ENCODE measurements around the gene CRISPLD2. TPM values are rescaled to one million over a fixed set of nuclear protein-coding genes. Genes with fewer than 3 reads are reported as not detected.

Gene CRISPLD2
- total RNA-seq, 4 donors from 2014 or later, result 54.9 to 109 (median 63.4) TPM

DNA sequence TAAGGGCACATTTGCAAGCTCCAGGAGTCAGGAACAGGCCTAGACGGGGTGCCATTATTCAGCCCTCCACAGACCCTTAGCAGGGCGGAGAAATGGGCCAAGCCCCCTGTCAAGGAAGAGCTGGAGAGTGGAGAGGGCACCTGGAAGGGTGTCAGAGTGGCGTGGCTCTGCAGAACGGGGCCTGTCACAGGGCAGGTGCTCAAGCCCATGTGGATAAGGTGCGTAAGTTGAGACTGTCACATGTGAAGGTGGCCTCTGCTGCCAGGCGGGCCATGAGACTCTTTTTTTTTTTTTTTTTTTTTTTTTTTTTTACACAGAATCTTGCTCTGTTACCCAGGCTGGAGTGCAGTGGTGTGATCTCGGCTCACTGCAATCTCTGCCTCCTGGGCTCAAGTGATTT is 12.0 kb upstream of the CRISPLD2 start:
- Histone ChIP-seq H3K4me1 (peaks cover 9% of the 10 kb centered on the region), H3K9me3 (no peaks in the 10 kb centered on the region), H3K27me3 (no peaks in the 10 kb centered on the region), H3K27ac (no peak overlapping the region), H3K36me3 (no peaks in the 10 kb centered on the region), H3K4me3 (no peak overlapping the region)
- no peak for DNase-seq (ENCODE audit: low spot score in 2 of 2)
- 92% methylated on average over 7 of the region's 7 CpGs for WGBS
- TF ChIP-seq EP300 (IDR thresholded peaks at IDR 0.05) (no peak), POLR2A (IDR thresholded peaks at IDR 0.05) (no peak), POLR2AphosphoS5 (IDR thresholded peaks at IDR 0.05) (no peak)
- TF ChIP-seq, protein P1, sequence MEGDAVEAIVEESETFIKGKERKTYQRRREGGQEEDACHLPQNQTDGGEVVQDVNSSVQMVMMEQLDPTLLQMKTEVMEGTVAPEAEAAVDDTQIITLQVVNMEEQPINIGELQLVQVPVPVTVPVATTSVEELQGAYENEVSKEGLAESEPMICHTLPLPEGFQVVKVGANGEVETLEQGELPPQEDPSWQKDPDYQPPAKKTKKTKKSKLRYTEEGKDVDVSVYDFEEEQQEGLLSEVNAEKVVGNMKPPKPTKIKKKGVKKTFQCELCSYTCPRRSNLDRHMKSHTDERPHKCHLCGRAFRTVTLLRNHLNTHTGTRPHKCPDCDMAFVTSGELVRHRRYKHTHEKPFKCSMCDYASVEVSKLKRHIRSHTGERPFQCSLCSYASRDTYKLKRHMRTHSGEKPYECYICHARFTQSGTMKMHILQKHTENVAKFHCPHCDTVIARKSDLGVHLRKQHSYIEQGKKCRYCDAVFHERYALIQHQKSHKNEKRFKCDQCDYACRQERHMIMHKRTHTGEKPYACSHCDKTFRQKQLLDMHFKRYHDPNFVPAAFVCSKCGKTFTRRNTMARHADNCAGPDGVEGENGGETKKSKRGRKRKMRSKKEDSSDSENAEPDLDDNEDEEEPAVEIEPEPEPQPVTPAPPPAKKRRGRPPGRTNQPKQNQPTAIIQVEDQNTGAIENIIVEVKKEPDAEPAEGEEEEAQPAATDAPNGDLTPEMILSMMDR (IDR thresholded peaks at IDR 0.05), result no peak

DNA sequence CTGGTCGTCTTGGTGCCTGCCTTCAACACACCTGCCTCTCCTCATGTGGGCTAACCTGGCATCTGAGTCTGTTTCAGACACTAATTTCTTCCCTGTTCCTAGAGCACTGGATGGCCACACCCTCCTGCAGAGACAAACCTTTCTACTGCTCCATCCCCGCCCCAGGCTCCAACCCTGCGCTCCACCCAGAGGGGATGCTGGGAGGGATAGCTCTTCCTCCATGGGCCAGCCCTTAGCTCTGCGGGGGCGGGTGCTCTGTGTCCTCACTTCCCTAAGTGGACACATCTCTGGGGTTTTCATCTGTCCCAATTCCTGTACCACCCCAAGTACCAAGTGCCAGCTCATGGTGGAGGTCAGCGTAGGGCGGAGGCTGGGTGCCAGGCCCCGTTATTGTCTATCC is 11.0 kb upstream of the CRISPLD2 start:
- Histone ChIP-seq H3K4me1 (peaks cover 9% of the 10 kb centered on the region), H3K27ac (no peak overlapping the region), H3K4me3 (no peak overlapping the region), H3K9me3 (no peaks in the 10 kb centered on the region), H3K36me3 (no peaks in the 10 kb centered on the region), H3K27me3 (no peaks in the 10 kb centered on the region)
- WGBS, result 89% methylated on average over 8 of the region's 8 CpGs
- TF ChIP-seq, protein P1 (IDR thresholded peaks at IDR 0.05), result no peak
- TF ChIP-seq EP300 (IDR thresholded peaks at IDR 0.05) (no peak), POLR2A (IDR thresholded peaks at IDR 0.05) (no peak)
- no peak for DNase-seq (ENCODE audit: low spot score in 2 of 2)

DNA sequence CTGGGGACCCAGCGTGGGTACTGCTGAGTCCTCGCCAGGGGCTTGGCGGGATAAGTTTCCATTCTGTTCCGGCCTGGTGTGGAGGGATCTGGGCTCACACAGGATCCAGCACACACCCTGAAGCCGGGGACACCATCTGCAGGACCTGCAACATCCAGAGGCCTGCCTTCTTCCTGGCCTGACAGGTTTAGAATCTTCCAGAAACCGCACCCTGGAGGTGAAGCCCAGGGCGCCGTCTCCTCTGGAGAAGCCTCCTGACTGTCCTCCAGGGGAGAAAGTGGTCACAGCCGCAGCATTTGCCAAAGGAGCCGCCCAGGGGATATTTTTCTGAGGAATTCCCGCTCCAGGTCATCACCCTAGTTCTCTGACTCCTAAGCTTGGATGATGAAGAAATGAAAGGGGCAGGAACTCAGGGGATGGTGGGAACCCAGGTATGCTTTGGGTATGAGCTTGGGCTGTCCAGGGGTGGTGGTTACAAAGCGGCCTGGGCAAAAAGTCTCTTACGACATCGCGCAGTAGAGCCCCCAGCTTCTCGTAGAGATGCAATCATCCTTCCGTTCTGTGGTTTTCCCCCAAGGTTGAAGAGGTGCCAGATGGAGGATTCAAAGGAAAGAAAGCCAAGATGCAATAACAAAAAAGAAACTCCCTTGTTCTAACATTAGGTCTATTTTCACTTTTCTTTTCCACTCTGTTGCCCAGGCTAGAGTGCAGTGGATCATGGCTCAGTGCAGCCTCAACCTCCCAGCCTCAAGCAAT is 9.1 kb upstream of the CRISPLD2 start:
- H3K36me3 ChIP-seq, result no peaks in the 10 kb centered on the region
- no peaks in the 10 kb centered on the region for H3K27me3 ChIP-seq
- no peak for DNase-seq (ENCODE audit: low spot score in 2 of 2)
- H3K4me1 ChIP-seq, result peaks cover 9% of the 10 kb centered on the region
- WGBS, result 56% methylated on average over 12 of the region's 17 CpGs
- H3K4me3 ChIP-seq, result no peak overlapping the region
- no peak for TF ChIP-seq POLR2A (IDR thresholded peaks at IDR 0.05)
- no peak for TF ChIP-seq EP300 (IDR thresholded peaks at IDR 0.05)
- TF ChIP-seq, protein P1 (IDR thresholded peaks at IDR 0.05), result no peak
- TF ChIP-seq POLR2AphosphoS5 (IDR thresholded peaks at IDR 0.05), result no peak
- H3K9me3 ChIP-seq, result no peaks in the 10 kb centered on the region
- no peak overlapping the region for H3K27ac ChIP-seq

GRCh38 chr16:84811529-84811928 is 8.3 kb upstream of the CRISPLD2 start:
- DNase-seq (ENCODE audit: low spot score in 2 of 2), result no peak
- no peak for TF ChIP-seq POLR2AphosphoS5 (IDR thresholded peaks at IDR 0.05)
- TF ChIP-seq, protein P1 (IDR thresholded peaks at IDR 0.05), result no peak
- no peak overlapping the region for H3K4me3 ChIP-seq
- H3K27ac ChIP-seq, result no peak overlapping the region
- no peaks in the 10 kb centered on the region for H3K36me3 ChIP-seq
- H3K9me3 ChIP-seq, result no peaks in the 10 kb centered on the region
- peaks cover 7% of the 10 kb centered on the region for H3K4me1 ChIP-seq
- H3K27me3 ChIP-seq, result no peaks in the 10 kb centered on the region
- WGBS, result 100% methylated on average over 2 of the region's 2 CpGs

GRCh38 chr16:84813141-84813934 is 6.4 kb upstream of the CRISPLD2 start:
- TF ChIP-seq POLR2A (IDR thresholded peaks at IDR 0.05) (no peak), POLR2AphosphoS5 (IDR thresholded peaks at IDR 0.05) (no peak), EP300 (IDR thresholded peaks at IDR 0.05) (no peak)
- TF ChIP-seq, protein P1 (IDR thresholded peaks at IDR 0.05), result no peak
- Histone ChIP-seq H3K4me3 (no peak overlapping the region), H3K27ac (no peak overlapping the region), H3K27me3 (no peaks in the 10 kb centered on the region), H3K9me3 (no peaks in the 10 kb centered on the region), H3K4me1 (peaks cover 2% of the 10 kb centered on the region), H3K36me3 (no peaks in the 10 kb centered on the region)
- DNase-seq (ENCODE audit: low spot score in 2 of 2), result no peak
- WGBS, result 81% methylated on average over 14 of the region's 15 CpGs

Measured in suprapubic skin (tissue), 4 donors.